HEK293 (cell line): ENCODE data around the gene GADD45GIP1.

Source experiments
- BCL11B ChIP-seq: fragments of 450-650 bp; formaldehyde crosslinking; IDR thresholded peaks from 2 replicates; pipeline ENCODE4 v1.5.1; 2016; ENCODE audit warnings: low read depth, missing biosample characterization, missing genetic modification characterization
- EGR2 ChIP-seq: fragments of 450-650 bp; formaldehyde crosslinking; IDR thresholded peaks from 2 replicates; pipeline ENCODE4 v1.5.1; 2016; ENCODE audit warnings: low read depth, missing biosample characterization, missing genetic modification characterization
- GLIS2 ChIP-seq: fragments of 450-650 bp; formaldehyde crosslinking; IDR thresholded peaks from 2 replicates; pipeline ENCODE4 v1.5.1; 2016; ENCODE audit warnings: missing biosample characterization, missing genetic modification characterization
- KLF10 ChIP-seq: fragments of 450-650 bp; IDR thresholded peaks from 2 replicates; pipeline ENCODE4 v1.5.1; 2018; ENCODE audit warnings: missing biosample characterization, mild to moderate bottlenecking, missing genetic modification characterization
- KLF16 ChIP-seq: fragments of 450-650 bp; formaldehyde crosslinking; IDR thresholded peaks from 2 replicates; pipeline ENCODE4 v1.5.1; 2017; ENCODE audit warnings: missing biosample characterization, missing genetic modification characterization
- KLF8 ChIP-seq: fragments of 450-650 bp; formaldehyde crosslinking; IDR thresholded peaks from 2 replicates; pipeline ENCODE4 v1.5.1; 2016; ENCODE audit warnings: missing biosample characterization, missing genetic modification characterization
- PRDM10 ChIP-seq: fragments of 450-650 bp; formaldehyde crosslinking; IDR thresholded peaks from 2 replicates; pipeline ENCODE4 v1.5.1; 2016; ENCODE audit warnings: missing biosample characterization, missing genetic modification characterization
- REPIN1 ChIP-seq: fragments of 450-650 bp; formaldehyde crosslinking; IDR thresholded peaks from 2 replicates; pipeline ENCODE4 v1.5.1; 2017; ENCODE audit warnings: missing biosample characterization, missing genetic modification characterization, low read depth
- YY1 ChIP-seq: fragments of 450-650 bp; formaldehyde crosslinking; IDR thresholded peaks from 2 replicates; pipeline ENCODE4 v1.5.1; 2018; ENCODE audit warnings: missing biosample characterization, missing genetic modification characterization
- ZBTB17 ChIP-seq: fragments of 450-650 bp; formaldehyde crosslinking; IDR thresholded peaks from 2 replicates; pipeline ENCODE4 v1.5.1; 2016; ENCODE audit warnings: missing biosample characterization, missing genetic modification characterization
- ZBTB8A ChIP-seq: fragments of 450-650 bp; formaldehyde crosslinking; IDR thresholded peaks from 2 replicates; pipeline ENCODE4 v1.5.1; 2016; ENCODE audit warnings: missing biosample characterization, missing genetic modification characterization
- ZFP69B ChIP-seq: fragments of 450-650 bp; formaldehyde crosslinking; IDR thresholded peaks from 2 replicates; pipeline ENCODE4 v1.5.1; 2016; ENCODE audit warnings: missing biosample characterization, missing genetic modification characterization
- ZNF16 ChIP-seq: fragments of 450-650 bp; formaldehyde crosslinking; IDR thresholded peaks from 2 replicates; pipeline ENCODE4 v1.5.1; 2016; ENCODE audit warnings: low read depth, missing biosample characterization, missing genetic modification characterization
- ZNF324 ChIP-seq: fragments of 450-650 bp; formaldehyde crosslinking; IDR thresholded peaks from 2 replicates; pipeline ENCODE4 v1.5.1; 2016; ENCODE audit warnings: missing biosample characterization, missing genetic modification characterization
- ZNF335 ChIP-seq: fragments of 450-650 bp; formaldehyde crosslinking; conservative IDR thresholded peaks from 2 replicates; pipeline ENCODE4 v1.5.1; 2016; ENCODE audit warnings: missing biosample characterization, missing genetic modification characterization
- ZNF341 ChIP-seq: fragments of 450-650 bp; formaldehyde crosslinking; IDR thresholded peaks from 2 replicates; pipeline ENCODE4; 2016; ENCODE audit warnings: low read depth, missing biosample characterization, missing genetic modification characterization
- ZNF391 ChIP-seq: fragments of 450-650 bp; formaldehyde crosslinking; IDR thresholded peaks from 2 replicates; pipeline ENCODE4 v1.5.1; 2016; ENCODE audit warnings: low read depth, missing biosample characterization, missing genetic modification characterization, borderline replicate concordance
- ZNF501 ChIP-seq: fragments of 450-650 bp; formaldehyde crosslinking; IDR thresholded peaks from 2 replicates; pipeline ENCODE4 v1.5.1; 2016; ENCODE audit warnings: missing biosample characterization, missing genetic modification characterization
- ZNF561 ChIP-seq: fragments of 450-650 bp; IDR thresholded peaks from 2 replicates; pipeline ENCODE4 v1.5.1; 2018; ENCODE audit warnings: missing biosample characterization, missing genetic modification characterization, borderline replicate concordance
- ZNF624 ChIP-seq: fragments of 450-650 bp; formaldehyde crosslinking; IDR thresholded peaks from 2 replicates; pipeline ENCODE4 v1.5.1; 2017; ENCODE audit warnings: missing biosample characterization, missing genetic modification characterization
- ZNF629 ChIP-seq: fragments of 450-650 bp; formaldehyde crosslinking; IDR thresholded peaks from 2 replicates; pipeline ENCODE4 v1.5.1; 2017; ENCODE audit warnings: missing biosample characterization, missing genetic modification characterization
- ZNF768 ChIP-seq: fragments of 450-650 bp; formaldehyde crosslinking; IDR thresholded peaks from 2 replicates; pipeline ENCODE4 v1.5.1; 2018; ENCODE audit warnings: missing biosample characterization, mild to moderate bottlenecking, missing genetic modification characterization
- ZSCAN16 ChIP-seq: fragments of 450-650 bp; formaldehyde crosslinking; IDR thresholded peaks from 2 replicates; pipeline ENCODE4 v1.5.1; 2016; ENCODE audit warnings: missing biosample characterization, missing genetic modification characterization
- TF ChIP-seq, protein P1 (sequence below): fragments of 450-650 bp; formaldehyde crosslinking; IDR thresholded peaks from 2 replicates; pipeline ENCODE4 v1.5.1; 2016; ENCODE audit warnings: missing biosample characterization, missing genetic modification characterization
- TF ChIP-seq, protein P2 (sequence below): fragments of 450-650 bp; formaldehyde crosslinking; IDR thresholded peaks from 2 replicates; pipeline ENCODE4 v1.5.1; 2016; ENCODE audit warnings: missing biosample characterization, missing genetic modification characterization
- TF ChIP-seq, protein P3 (sequence below): fragments of 450-650 bp; formaldehyde crosslinking; optimal IDR thresholded peaks from 2 replicates; pipeline ENCODE3; 2016; ENCODE audit warnings: missing biosample characterization, mild to moderate bottlenecking, missing genetic modification characterization
- TF ChIP-seq, protein P4 (sequence below): fragments of 450-650 bp; formaldehyde crosslinking; IDR thresholded peaks from 2 replicates; pipeline ENCODE4 v1.5.1; 2016; ENCODE audit warnings: missing biosample characterization, missing genetic modification characterization, borderline replicate concordance

Gene GADD45GIP1

DNA sequence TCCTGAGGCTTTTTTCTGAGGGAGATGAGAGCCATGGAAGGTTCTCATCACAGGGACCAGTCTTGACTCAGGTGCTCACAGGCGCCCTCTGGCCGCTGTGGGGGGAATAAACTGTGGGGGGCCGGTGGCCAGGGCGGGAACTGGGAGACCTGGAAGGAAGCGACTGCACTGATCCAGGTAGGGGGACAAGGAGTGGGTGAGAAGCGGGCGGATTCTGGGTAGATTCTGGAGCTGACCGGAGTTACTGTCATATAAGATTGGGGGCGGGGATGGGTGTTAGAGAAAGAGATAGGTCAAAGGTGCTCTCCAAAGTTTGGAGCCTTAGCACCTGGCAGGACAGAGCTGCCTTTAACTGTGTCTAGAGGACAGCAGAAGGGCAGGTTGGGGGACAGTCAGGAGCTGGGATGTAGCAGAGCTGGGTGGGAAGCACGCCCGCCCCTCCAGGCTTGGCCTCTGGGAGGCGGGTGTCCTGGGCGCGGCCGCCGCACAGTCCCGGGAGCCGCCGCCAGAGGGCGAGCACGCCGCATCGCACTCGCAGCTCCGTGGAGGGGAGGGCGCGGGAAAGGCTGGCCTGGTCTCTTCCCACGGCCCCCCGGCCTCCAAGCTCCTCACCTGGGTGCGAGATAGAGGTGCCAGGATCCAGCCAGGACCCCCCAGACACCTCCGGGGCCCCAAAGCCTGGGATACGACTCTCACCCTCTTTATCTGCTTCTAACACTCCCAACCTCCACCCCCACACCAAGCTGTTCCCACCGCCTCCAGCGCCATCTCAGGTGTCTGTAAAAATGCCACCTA is 8.2 kb upstream of the GADD45GIP1 start (continued):
- TF ChIP-seq, protein P1, sequence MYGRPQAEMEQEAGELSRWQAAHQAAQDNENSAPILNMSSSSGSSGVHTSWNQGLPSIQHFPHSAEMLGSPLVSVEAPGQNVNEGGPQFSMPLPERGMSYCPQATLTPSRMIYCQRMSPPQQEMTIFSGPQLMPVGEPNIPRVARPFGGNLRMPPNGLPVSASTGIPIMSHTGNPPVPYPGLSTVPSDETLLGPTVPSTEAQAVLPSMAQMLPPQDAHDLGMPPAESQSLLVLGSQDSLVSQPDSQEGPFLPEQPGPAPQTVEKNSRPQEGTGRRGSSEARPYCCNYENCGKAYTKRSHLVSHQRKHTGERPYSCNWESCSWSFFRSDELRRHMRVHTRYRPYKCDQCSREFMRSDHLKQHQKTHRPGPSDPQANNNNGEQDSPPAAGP (tag by site-specific recombination) = peak; percentile 78
- TF ChIP-seq ZNF324 (tag by site-specific recombination) (peak; percentile 71), ZNF501 (peak; percentile 59; the same call in 1 of the 2 replicates), ZSCAN16 (tag by site-specific recombination) (peak; percentile 39; the same call in 1 of the 2 replicates), ZNF629 (peak; percentile 56), ZBTB17 (peak; percentile 66), KLF10 (tag by site-specific recombination) (peak; percentile 30; the same call in 1 of the 2 replicates), ZFP69B (tag by site-specific recombination) (peak; percentile 49; the same call in 1 of the 2 replicates), ZNF561 (peak; percentile 87; the same call in 1 of the 2 replicates), ZBTB8A (tag by site-specific recombination) (peak; percentile 65), KLF8 (tag by site-specific recombination) (peak; percentile 70; the same call in 1 of the 2 replicates), KLF16 (peak; percentile 77), GLIS2 (tag by site-specific recombination) (peak; percentile 74), YY1 (peak; percentile 33; the same call in 1 of the 2 replicates), ZNF624 (tag by site-specific recombination) (no peak), BCL11B (tag by site-specific recombination) (no peak; the same call in 1 of the 2 replicates), REPIN1 (0 out of 2 replicates have a peak, but pooled peaks have one; percentile 27), ZNF16 (tag by site-specific recombination) (peak; percentile 91), ZNF768 (tag by site-specific recombination) (0 out of 2 replicates have a peak, but pooled peaks have one; percentile 34), ZNF391 (tag by site-specific recombination) (peak; percentile 24; the same call in 1 of the 2 replicates), EGR2 (tag by site-specific recombination) (peak; percentile 84), ZNF341 (tag by site-specific recombination) (peak; percentile 95), ZNF335 (tag by site-specific recombination) (peak; percentile 84), PRDM10 (tag by site-specific recombination) (peak; percentile 63)
- TF ChIP-seq, protein P2, sequence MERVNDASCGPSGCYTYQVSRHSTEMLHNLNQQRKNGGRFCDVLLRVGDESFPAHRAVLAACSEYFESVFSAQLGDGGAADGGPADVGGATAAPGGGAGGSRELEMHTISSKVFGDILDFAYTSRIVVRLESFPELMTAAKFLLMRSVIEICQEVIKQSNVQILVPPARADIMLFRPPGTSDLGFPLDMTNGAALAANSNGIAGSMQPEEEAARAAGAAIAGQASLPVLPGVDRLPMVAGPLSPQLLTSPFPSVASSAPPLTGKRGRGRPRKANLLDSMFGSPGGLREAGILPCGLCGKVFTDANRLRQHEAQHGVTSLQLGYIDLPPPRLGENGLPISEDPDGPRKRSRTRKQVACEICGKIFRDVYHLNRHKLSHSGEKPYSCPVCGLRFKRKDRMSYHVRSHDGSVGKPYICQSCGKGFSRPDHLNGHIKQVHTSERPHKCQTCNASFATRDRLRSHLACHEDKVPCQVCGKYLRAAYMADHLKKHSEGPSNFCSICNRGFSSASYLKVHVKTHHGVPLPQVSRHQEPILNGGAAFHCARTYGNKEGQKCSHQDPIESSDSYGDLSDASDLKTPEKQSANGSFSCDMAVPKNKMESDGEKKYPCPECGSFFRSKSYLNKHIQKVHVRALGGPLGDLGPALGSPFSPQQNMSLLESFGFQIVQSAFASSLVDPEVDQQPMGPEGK (tag by site-specific recombination) = peak; percentile 97
- TF ChIP-seq, protein P3, sequence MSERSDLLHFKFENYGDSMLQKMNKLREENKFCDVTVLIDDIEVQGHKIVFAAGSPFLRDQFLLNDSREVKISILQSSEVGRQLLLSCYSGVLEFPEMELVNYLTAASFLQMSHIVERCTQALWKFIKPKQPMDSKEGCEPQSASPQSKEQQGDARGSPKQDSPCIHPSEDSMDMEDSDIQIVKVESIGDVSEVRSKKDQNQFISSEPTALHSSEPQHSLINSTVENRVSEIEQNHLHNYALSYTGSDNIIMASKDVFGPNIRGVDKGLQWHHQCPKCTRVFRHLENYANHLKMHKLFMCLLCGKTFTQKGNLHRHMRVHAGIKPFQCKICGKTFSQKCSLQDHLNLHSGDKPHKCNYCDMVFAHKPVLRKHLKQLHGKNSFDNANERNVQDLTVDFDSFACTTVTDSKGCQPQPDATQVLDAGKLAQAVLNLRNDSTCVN (tag by site-specific recombination) = peak; percentile 81
- TF ChIP-seq, protein P4, sequence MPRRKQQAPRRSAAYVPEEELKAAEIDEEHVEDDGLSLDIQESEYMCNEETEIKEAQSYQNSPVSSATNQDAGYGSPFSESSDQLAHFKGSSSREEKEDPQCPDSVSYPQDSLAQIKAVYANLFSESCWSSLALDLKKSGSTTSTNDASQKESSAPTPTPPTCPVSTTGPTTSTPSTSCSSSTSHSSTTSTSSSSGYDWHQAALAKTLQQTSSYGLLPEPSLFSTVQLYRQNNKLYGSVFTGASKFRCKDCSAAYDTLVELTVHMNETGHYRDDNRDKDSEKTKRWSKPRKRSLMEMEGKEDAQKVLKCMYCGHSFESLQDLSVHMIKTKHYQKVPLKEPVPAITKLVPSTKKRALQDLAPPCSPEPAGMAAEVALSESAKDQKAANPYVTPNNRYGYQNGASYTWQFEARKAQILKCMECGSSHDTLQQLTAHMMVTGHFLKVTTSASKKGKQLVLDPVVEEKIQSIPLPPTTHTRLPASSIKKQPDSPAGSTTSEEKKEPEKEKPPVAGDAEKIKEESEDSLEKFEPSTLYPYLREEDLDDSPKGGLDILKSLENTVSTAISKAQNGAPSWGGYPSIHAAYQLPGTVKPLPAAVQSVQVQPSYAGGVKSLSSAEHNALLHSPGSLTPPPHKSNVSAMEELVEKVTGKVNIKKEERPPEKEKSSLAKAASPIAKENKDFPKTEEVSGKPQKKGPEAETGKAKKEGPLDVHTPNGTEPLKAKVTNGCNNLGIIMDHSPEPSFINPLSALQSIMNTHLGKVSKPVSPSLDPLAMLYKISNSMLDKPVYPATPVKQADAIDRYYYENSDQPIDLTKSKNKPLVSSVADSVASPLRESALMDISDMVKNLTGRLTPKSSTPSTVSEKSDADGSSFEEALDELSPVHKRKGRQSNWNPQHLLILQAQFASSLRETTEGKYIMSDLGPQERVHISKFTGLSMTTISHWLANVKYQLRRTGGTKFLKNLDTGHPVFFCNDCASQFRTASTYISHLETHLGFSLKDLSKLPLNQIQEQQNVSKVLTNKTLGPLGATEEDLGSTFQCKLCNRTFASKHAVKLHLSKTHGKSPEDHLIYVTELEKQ (tag by site-specific recombination) = peak; percentile 39; the same call in 1 of the 2 replicates
